Panc1 (cell line): ENCODE data around the gene MET.

Source experiments
- CTCF ChIP-seq: fragments of 450-650 bp; IDR thresholded peaks from 2 replicates; pipeline ENCODE4 v1.5.1; 2017; ENCODE audit warnings: mild to moderate bottlenecking
- POLR2AphosphoS5 ChIP-seq: IDR thresholded peaks from 2 replicates; pipeline ENCODE4 v1.6.1; 2012; ENCODE audit warnings: mild to moderate bottlenecking, low read depth, low read length, moderate library complexity
- REST ChIP-seq, 2 experiments: IDR thresholded peaks; 2 replicates each; pipeline ENCODE4 v1.6.1; 2011 to 2012; ENCODE audit warnings: low read depth in 2 of 2, control low read depth in 1 of 2, low read length in 1 of 2, mild to moderate bottlenecking in 1 of 2, moderate library complexity in 1 of 2; ENCODE audit not compliant: insufficient read depth in 1 of 2
- SIN3A ChIP-seq: IDR thresholded peaks from 2 replicates; pipeline ENCODE4 v1.6.1; 2012; ENCODE audit warnings: low read depth, mild to moderate bottlenecking, low read length, moderate library complexity, borderline replicate concordance; ENCODE audit not compliant: insufficient read depth
- TCF7L2 ChIP-seq: IDR thresholded peaks from 2 replicates; pipeline ENCODE4 v1.6.1; 2011; ENCODE audit warnings: mild to moderate bottlenecking, low read depth, low read length, inconsistent platforms

GRCh38 chr7:116650436-116650835 is 21.6 kb upstream of the MET start:
- TF ChIP-seq POLR2AphosphoS5 = no peak
- no peak for TF ChIP-seq CTCF
- no peak for TF ChIP-seq SIN3A
- TF ChIP-seq REST (IDR thresholded peaks at IDR 0.05; ENCODE audit: insufficient read depth in 1 of 2, low read depth in 2 of 2, low read length in 1 of 2) = no peak
- TF ChIP-seq TCF7L2 = no peak
